HCT116 (cell line): ENCODE data around the gene EFCAB7. TPM values are rescaled to one million over a fixed set of nuclear protein-coding genes. Genes with fewer than 3 reads are reported as not detected.

ENCODE experiments used
- ATAC-seq: fragments of 200-7000 bp; cut with Tn5 transposase; 2 replicates; pipeline ENCODE4 v1.9.1; 2020; ENCODE audit warnings: mild to moderate bottlenecking, moderate library complexity
- BruUV-seq: library from RNA; stranded (reverse); fragments of 400-500 nt; replicated peaks from 2 replicates; lab custom pipeline; 2021; lab: Mats Ljungman, UMichigan
- CTCF ChIA-PET: fragments of 300-600 bp; sonication (Branson Sonifier 250); formaldehyde crosslinking; loops from one replicate; lab custom pipeline; 2021; ENCODE audit warnings: antibody characterized with exemption; lab: Charles Lee
- POLR2A ChIA-PET: fragments of 300-600, 350-600 bp; sonication (Branson Sonifier 250); formaldehyde crosslinking; loops from one replicate; lab custom pipeline; 2021; ENCODE audit warnings: antibody characterized with exemption; lab: Charles Lee
- RAD21 ChIA-PET, 2 experiments: fragments of 300-600 bp; sonication (Branson Sonifier 250); formaldehyde crosslinking; loops; one replicate each; lab custom pipeline; 2023; ENCODE audit warnings: low total read pairs in 2 of 2; ENCODE audit not compliant: uncharacterized antibody in 2 of 2, unreplicated experiment in 2 of 2, low non-redundant PET in 1 of 2; lab: Charles Lee
- DNase-seq: peaks from one replicate; pipeline ENCODE4 v3.0.0-alpha.2; 2010; ENCODE audit warnings: low read depth, low spot score
- H2AFZ ChIP-seq: fragments of 200-600 bp; shearing (Covaris generic), sonication (generic); 2 replicates; pipeline ENCODE4 v1.6.1; 2017; ENCODE audit warnings: low read depth, mixed run types, mixed read lengths, antibody characterized with exemption, low read length; ENCODE audit not compliant: poor library complexity, severe bottlenecking
- H3K27ac ChIP-seq: 2 replicates; pipeline ENCODE4 v1.5.1; 2012; ENCODE audit warnings: low read depth, low read length
- H3K27me3 ChIP-seq: fragments of 200-600 bp; sonication (generic); 2 replicates; pipeline ENCODE4 v1.6.1; 2016; ENCODE audit warnings: mixed run types, low read length, mixed read lengths; ENCODE audit not compliant: insufficient read depth
- H3K36me3 ChIP-seq, 2 experiments: fragments of 200-500 bp in 1 of 2; fragments of 200-600 bp in 1 of 2; sonication (Bioruptor generic) in 1 of 2; sonication (generic) in 1 of 2; 2 replicates each; pipeline versions ENCODE4 v1.5.1 to v1.6.1; 2014 to 2016; ENCODE audit warnings: low read length in 2 of 2, inconsistent platforms in 1 of 2, mixed read lengths in 1 of 2, mixed run types in 1 of 2; ENCODE audit not compliant: insufficient read depth in 2 of 2, control insufficient read depth in 1 of 2
- H3K4me1 ChIP-seq, 2 experiments: fragments of 200-600 bp in 1 of 2; sonication (generic) in 1 of 2; 2 replicates each; pipeline versions ENCODE4 v1.5.1 to v1.6.1; 2012 to 2017; ENCODE audit warnings: low read length in 2 of 2, inconsistent platforms in 1 of 2, mild to moderate bottlenecking in 1 of 2, mixed read lengths in 1 of 2, mixed run types in 1 of 2, moderate library complexity in 1 of 2; ENCODE audit not compliant: insufficient read depth in 2 of 2, control insufficient read depth in 1 of 2
- H3K4me2 ChIP-seq: fragments of 200-600 bp; sonication (generic); 2 replicates; pipeline ENCODE4 v1.6.1; 2017; ENCODE audit warnings: mixed run types, low read length, mixed read lengths
- H3K4me3 ChIP-seq, 2 experiments: fragments of 200-600 bp in 1 of 2; sonication (generic) in 1 of 2; replicated peaks in 1 of 2; 2 replicates each; pipeline ENCODE4 v1.5.1; 2011 to 2016; ENCODE audit warnings: low read length in 2 of 2, control low read depth in 1 of 2, low read depth in 1 of 2, mild to moderate bottlenecking in 1 of 2, mixed read lengths in 1 of 2, mixed run types in 1 of 2
- H3K79me2 ChIP-seq: fragments of 200-600 bp; sonication (generic); 2 replicates; pipeline ENCODE4 v1.6.1; 2017; ENCODE audit warnings: mild to moderate bottlenecking, mixed run types, low read length, moderate library complexity, mixed read lengths; ENCODE audit not compliant: insufficient read depth
- H3K9ac ChIP-seq: fragments of 200-600 bp; sonication (generic); 2 replicates; pipeline ENCODE4 v1.6.1; 2016; ENCODE audit warnings: low read length, mixed read lengths
- H3K9me2 ChIP-seq: fragments of 200-600 bp; sonication (generic), shearing (Covaris generic); 2 replicates; pipeline ENCODE4 v1.6.1; 2017; ENCODE audit warnings: mixed run types, mild to moderate bottlenecking, moderate library complexity; ENCODE audit not compliant: insufficient read depth
- H3K9me3 ChIP-seq, 2 experiments: fragments of 200-500 bp in 1 of 2; fragments of 200-600 bp in 1 of 2; sonication (Bioruptor generic) in 1 of 2; sonication (generic) in 1 of 2; 2 replicates each; pipeline ENCODE4 v1.6.1; 2014 to 2017; ENCODE audit warnings: low read length in 2 of 2, mixed read lengths in 2 of 2, inconsistent platforms in 1 of 2, low read depth in 1 of 2, mild to moderate bottlenecking in 1 of 2, mixed run types in 1 of 2, moderate library complexity in 1 of 2; ENCODE audit not compliant: control insufficient read depth in 1 of 2, insufficient read depth in 1 of 2
- H4K20me1 ChIP-seq: fragments of 200-600 bp; sonication (generic), shearing (Covaris generic); 2 replicates; pipeline ENCODE4 v1.6.1; 2017; ENCODE audit warnings: mixed run types, mild to moderate bottlenecking, moderate library complexity; ENCODE audit not compliant: insufficient read depth
- CBX3 ChIP-seq: IDR thresholded peaks from 2 replicates; pipeline ENCODE4 v1.6.1; 2012; ENCODE audit warnings: low read depth
- CEBPB ChIP-seq: IDR thresholded peaks from 2 replicates; pipeline ENCODE4 v1.6.1; 2012; ENCODE audit warnings: low read depth
- EGR1 ChIP-seq: IDR thresholded peaks from 2 replicates; pipeline ENCODE4 v1.6.1; 2012; ENCODE audit warnings: low read depth
- ELF1 ChIP-seq: IDR thresholded peaks from 2 replicates; pipeline ENCODE4 v1.6.1; 2012; ENCODE audit warnings: low read depth, borderline replicate concordance
- EZH2 ChIP-seq: fragments of 200-600 bp; sonication (generic); IDR thresholded peaks from 2 replicates; pipeline ENCODE4 v1.6.1; 2017; ENCODE audit warnings: antibody characterized with exemption, mixed run types
- EZH2phosphoT487 ChIP-seq: fragments of 200-600 bp; IDR thresholded peaks from 2 replicates; pipeline ENCODE4 v1.6.1; 2018; ENCODE audit warnings: antibody characterized with exemption, borderline replicate concordance
- JUND ChIP-seq: IDR thresholded peaks from 2 replicates; pipeline ENCODE4 v1.6.1; 2012
- MAX ChIP-seq: IDR thresholded peaks from 2 replicates; pipeline ENCODE4 v1.6.1; 2012
- POLR2A ChIP-seq: IDR thresholded peaks from 2 replicates; pipeline ENCODE4 v1.7.0; 2011; ENCODE audit warnings: borderline replicate concordance; ENCODE audit not compliant: insufficient read depth, insufficient read length; ENCODE audit errors: extremely low read depth
- POLR2AphosphoS5 ChIP-seq: IDR thresholded peaks from 2 replicates; pipeline ENCODE4 v1.6.1; 2011; ENCODE audit warnings: mild to moderate bottlenecking, low read depth, low read length, moderate library complexity
- REST ChIP-seq: IDR thresholded peaks from 2 replicates; pipeline ENCODE4 v1.6.1; 2012; ENCODE audit warnings: low read depth
- SIN3A ChIP-seq: IDR thresholded peaks from 2 replicates; pipeline ENCODE4 v1.6.1; 2012; ENCODE audit warnings: low read depth
- SRF ChIP-seq: IDR thresholded peaks from 2 replicates; pipeline ENCODE4 v1.6.1; 2012; ENCODE audit warnings: low read depth
- TCF7L2 ChIP-seq: IDR thresholded peaks from 2 replicates; pipeline ENCODE4 v1.7.0; 2011; ENCODE audit warnings: borderline replicate concordance, inconsistent platforms; ENCODE audit not compliant: insufficient read depth, insufficient read length; ENCODE audit errors: extremely low read depth
- YY1 ChIP-seq: IDR thresholded peaks from 2 replicates; pipeline ENCODE4 v1.6.1; 2011; ENCODE audit warnings: low read length, low read depth, moderate library complexity, mild to moderate bottlenecking; ENCODE audit not compliant: insufficient replicate concordance; ENCODE audit errors: extremely low read depth
- ZFX ChIP-seq: fragments of 450-650 bp; IDR thresholded peaks from 2 replicates; pipeline ENCODE4 v1.6.1; 2017
- ZNF274 ChIP-seq: fragments of 200-500 bp; sonication (Bioruptor generic); IDR thresholded peaks from 2 replicates; pipeline ENCODE4 v1.6.1; 2014; ENCODE audit warnings: mild to moderate bottlenecking, low read depth, low read length, inconsistent platforms
- intact Hi-C: fragments of 100-400 bp; cut with micrococcal nuclease; formaldehyde crosslinking; loops from 2 replicates; pipeline ENCODE4 v1.10.0; 2022
- total RNA-seq: library from RNA; stranded (reverse); gene quantifications from one replicate; pipeline ENCODE4 v1.2.1, GENCODE V29; 2021; ENCODE audit not compliant: unreplicated experiment
- TF ChIP-seq, protein P1 (sequence below): IDR thresholded peaks from 2 replicates; pipeline ENCODE4 v1.6.1; 2011; ENCODE audit warnings: mild to moderate bottlenecking, low read length, moderate library complexity; ENCODE audit not compliant: insufficient replicate concordance; ENCODE audit errors: extremely low read depth

EFCAB7 gene
- total RNA-seq, 1 experiment from 2014 or later = 6.0 TPM

DNA sequence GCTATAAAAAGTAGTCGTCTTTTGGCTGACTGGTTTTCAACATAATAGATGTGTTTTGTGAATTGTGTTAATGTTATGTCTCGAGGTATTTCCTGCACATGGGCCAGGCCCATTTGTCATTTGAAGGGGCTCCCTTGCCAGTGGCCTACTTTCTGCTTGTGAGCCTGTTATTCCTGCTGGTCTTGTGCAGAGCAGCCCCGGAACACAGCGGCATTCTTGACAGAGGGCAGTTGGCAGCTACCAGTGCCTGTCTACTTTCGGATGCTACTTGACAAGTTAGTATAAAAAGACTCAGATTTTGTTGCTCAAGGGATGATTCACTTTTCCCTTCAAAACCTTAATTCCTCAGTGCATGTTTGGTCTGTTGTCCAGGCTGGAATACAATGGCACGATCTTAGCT is 98.4 kb downstream of the EFCAB7 start:
- Histone ChIP-seq H3K27ac (no peak overlapping the region), H2AFZ (no peak overlapping the region), H4K20me1 (no peaks in the 10 kb centered on the region), H3K4me2 (no peak overlapping the region), H3K9ac (no peak overlapping the region), H3K9me2 (no peaks in the 10 kb centered on the region), H3K4me3 (no peak overlapping the region), H3K27me3 (no peaks in the 10 kb centered on the region), H3K9me3 (no peaks in the 10 kb centered on the region), H3K36me3 (no peaks in the 10 kb centered on the region), H3K4me1 (peaks cover 0 to 15% of the 10 kb centered on the region in 2 experiments; a peak in 2 of 4 replicates), H3K79me2 (no peaks in the 10 kb centered on the region)
- ChIA-PET CTCF (interaction anchor here (3.0 kb wide), 1 partner anchor 625 kb away, joined by 6 read pairs; no protein-coding TSS in a partner anchor), POLR2A (no interaction called here), RAD21 (no interaction called here)
- BruUV-seq = no TSS peak
- TF ChIP-seq YY1 (no peak), POLR2AphosphoS5 (no peak), SRF (no peak), EGR1 (no peak), EZH2 (no peak), ELF1 (no peak), JUND (no peak), EZH2phosphoT487 (no peak), MAX (no peak), ZNF274 (no peak), TCF7L2 (no peak), CBX3 (no peak), SIN3A (no peak), ZFX (no peak), CEBPB (no peak), POLR2A (no peak), REST (no peak)
- TF ChIP-seq, protein P1, sequence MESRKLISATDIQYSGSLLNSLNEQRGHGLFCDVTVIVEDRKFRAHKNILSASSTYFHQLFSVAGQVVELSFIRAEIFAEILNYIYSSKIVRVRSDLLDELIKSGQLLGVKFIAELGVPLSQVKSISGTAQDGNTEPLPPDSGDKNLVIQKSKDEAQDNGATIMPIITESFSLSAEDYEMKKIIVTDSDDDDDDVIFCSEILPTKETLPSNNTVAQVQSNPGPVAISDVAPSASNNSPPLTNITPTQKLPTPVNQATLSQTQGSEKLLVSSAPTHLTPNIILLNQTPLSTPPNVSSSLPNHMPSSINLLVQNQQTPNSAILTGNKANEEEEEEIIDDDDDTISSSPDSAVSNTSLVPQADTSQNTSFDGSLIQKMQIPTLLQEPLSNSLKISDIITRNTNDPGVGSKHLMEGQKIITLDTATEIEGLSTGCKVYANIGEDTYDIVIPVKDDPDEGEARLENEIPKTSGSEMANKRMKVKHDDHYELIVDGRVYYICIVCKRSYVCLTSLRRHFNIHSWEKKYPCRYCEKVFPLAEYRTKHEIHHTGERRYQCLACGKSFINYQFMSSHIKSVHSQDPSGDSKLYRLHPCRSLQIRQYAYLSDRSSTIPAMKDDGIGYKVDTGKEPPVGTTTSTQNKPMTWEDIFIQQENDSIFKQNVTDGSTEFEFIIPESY = no peak
- DNase-seq = no peak
- ATAC-seq = no peak
- intact Hi-C loops = loop anchor here (10.0 kb wide), 1 partner anchor 153 kb away; the partner anchor contains the start of gene ROR1
